Measurements from ENCODE around the gene RBM20. TPM values are rescaled to one million over a fixed set of nuclear protein-coding genes. Genes with fewer than 3 reads are reported as not detected.

RBM20 gene
- total RNA-seq, 1 experiment from 2014 or later: 0.17 TPM

GRCh38 chr10:110643035-110643652 is 992 bp upstream of the RBM20 start:
- no peak overlapping the region for H3K4ac ChIP-seq (ENCODE audit: low read depth, low read length)
- WGBS (ENCODE audit: extremely low coverage, insufficient read length, low lambda C conversion rate): no CpG with 5 or more reads among the region's 40 CpGs
- no peak overlapping the region for H2AFZ ChIP-seq (ENCODE audit: low read length)
- no peak overlapping the region for H3K9ac ChIP-seq (ENCODE audit: extremely low read depth, insufficient read length, low read length)
- peak overlapping the region; percentile 84 for H3K4me2 ChIP-seq (ENCODE audit: insufficient read depth, insufficient read length, low read length)
- H3K4me1 ChIP-seq (ENCODE audit: insufficient read depth, low read length): peaks cover 2% of the 10 kb centered on the region; the same call in 1 of the 2 replicates
- no peak for TF ChIP-seq CTCF (conservative IDR thresholded peaks at IDR 0.05)
- Mint-ChIP-seq H3K9me3 (peaks cover 0 to 2% of the 10 kb centered on the region in 2 experiments; a peak in 1 of 5 replicates), H3K4me3 (peak overlapping the region; percentile 73 to 93), H3K27me3 (ENCODE audit: low read depth) (peaks cover 64% of the 10 kb centered on the region), H3K27ac (peak overlapping the region in 1 of 3 experiments; percentile 52; a peak in 2 of 7 replicates), H3K36me3 (ENCODE audit: insufficient read depth in 1 of 3, low read depth in 3 of 3) (peaks cover 0 to 3% (median 0%) of the 10 kb centered on the region in 3 experiments; a peak in 1 of 7 replicates), H3K4me1 (peaks cover 29 to 34% of the 10 kb centered on the region in 2 experiments)
- H2BK15ac ChIP-seq (ENCODE audit: low read depth, low read length): no peak overlapping the region
- H3K56ac ChIP-seq (ENCODE audit: insufficient read length, low read depth, low read length): no peak overlapping the region
- no peak overlapping the region for H4K5ac ChIP-seq (ENCODE audit: insufficient read length, low read depth, low read length)
- no peak overlapping the region for H4K8ac ChIP-seq (replicated peaks; ENCODE audit: insufficient read length, low read depth, low read length)
- peaks cover 17% of the 10 kb centered on the region for H3K23me2 ChIP-seq (ENCODE audit: insufficient read length, low read depth, low read length, poor library complexity, severe bottlenecking)
- H3K79me2 ChIP-seq (ENCODE audit: insufficient read depth, low read length): no peaks in the 10 kb centered on the region
- H2AK5ac ChIP-seq (ENCODE audit: insufficient read length, low read length): no peak overlapping the region
- no peak overlapping the region for H2BK5ac ChIP-seq (ENCODE audit: insufficient read length, low read length)
- H3K27ac ChIP-seq (ENCODE audit: insufficient read length, low read depth, low read length): no peak overlapping the region
- H3K9me3 ChIP-seq (ENCODE audit: control insufficient read depth, low read depth, low read length): no peaks in the 10 kb centered on the region
- DNase-seq: peak; percentile 74
- H4K20me1 ChIP-seq (ENCODE audit: control insufficient read depth, insufficient read depth, insufficient read length): no peaks in the 10 kb centered on the region
- no peak overlapping the region for H4K91ac ChIP-seq (ENCODE audit: insufficient read length, low read depth, low read length)
- no peak overlapping the region for H2BK120ac ChIP-seq (ENCODE audit: low read depth, low read length, poor library complexity, severe bottlenecking)
- no peak overlapping the region for H3T11ph ChIP-seq (ENCODE audit: low read length)
- no peak overlapping the region; the same call in 1 of the 2 replicates for H3K14ac ChIP-seq (ENCODE audit: insufficient read depth, low read length)
- H3K18ac ChIP-seq (ENCODE audit: insufficient read length, low read depth, low read length): no peak overlapping the region
- H3K23ac ChIP-seq (ENCODE audit: insufficient read length, low read depth, low read length): no peak overlapping the region
- H3K27me3 ChIP-seq (ENCODE audit: insufficient read depth, low read length): peaks cover 28% of the 10 kb centered on the region; the same call in 1 of the 2 replicates
- no peak overlapping the region for H2BK12ac ChIP-seq (ENCODE audit: insufficient read length, low read depth, low read length)
- no peak overlapping the region for H2BK20ac ChIP-seq (ENCODE audit: low read depth, low read length, poor library complexity, severe bottlenecking)
- no peaks in the 10 kb centered on the region for H3K79me1 ChIP-seq (ENCODE audit: insufficient read depth, low read depth, low read length, poor library complexity, severe bottlenecking)
